ENCODE results near the gene FCRL2.

DNA sequence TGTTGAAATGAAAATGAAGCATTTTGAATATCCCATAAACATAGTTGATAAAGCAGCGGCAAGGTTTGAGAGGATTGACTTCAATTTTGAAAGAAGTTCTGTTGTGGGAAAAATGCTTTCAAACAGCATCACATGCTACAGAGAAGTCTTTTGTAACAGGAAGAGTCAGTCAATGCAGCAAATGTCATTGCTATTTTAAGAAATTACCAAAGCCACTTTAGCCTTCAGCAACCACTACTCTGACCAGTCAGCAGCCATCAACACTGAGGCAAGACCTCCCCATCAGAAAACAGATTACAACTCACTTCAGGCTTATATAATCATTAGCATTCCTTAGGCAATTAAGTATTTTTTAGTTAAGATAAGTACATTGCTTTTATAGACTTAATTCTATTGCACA lies 42.6 kb downstream of the FCRL2 start:
- TF ChIP-seq, protein P1, sequence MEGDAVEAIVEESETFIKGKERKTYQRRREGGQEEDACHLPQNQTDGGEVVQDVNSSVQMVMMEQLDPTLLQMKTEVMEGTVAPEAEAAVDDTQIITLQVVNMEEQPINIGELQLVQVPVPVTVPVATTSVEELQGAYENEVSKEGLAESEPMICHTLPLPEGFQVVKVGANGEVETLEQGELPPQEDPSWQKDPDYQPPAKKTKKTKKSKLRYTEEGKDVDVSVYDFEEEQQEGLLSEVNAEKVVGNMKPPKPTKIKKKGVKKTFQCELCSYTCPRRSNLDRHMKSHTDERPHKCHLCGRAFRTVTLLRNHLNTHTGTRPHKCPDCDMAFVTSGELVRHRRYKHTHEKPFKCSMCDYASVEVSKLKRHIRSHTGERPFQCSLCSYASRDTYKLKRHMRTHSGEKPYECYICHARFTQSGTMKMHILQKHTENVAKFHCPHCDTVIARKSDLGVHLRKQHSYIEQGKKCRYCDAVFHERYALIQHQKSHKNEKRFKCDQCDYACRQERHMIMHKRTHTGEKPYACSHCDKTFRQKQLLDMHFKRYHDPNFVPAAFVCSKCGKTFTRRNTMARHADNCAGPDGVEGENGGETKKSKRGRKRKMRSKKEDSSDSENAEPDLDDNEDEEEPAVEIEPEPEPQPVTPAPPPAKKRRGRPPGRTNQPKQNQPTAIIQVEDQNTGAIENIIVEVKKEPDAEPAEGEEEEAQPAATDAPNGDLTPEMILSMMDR (IDR thresholded peaks at IDR 0.05; ENCODE audit: low read depth, low read length) = no peak
- no peak for TF ChIP-seq EZH2phosphoT487 (IDR thresholded peaks at IDR 0.05; ENCODE audit: low read depth)
